HG03039 (cell line): ENCODE measurements around the gene CAMKMT.
"Not testable (repeated sequence)": the region's sequence is repeated elsewhere in the genome, so short reads cannot be mapped to it uniquely, and the experiment has no call there.

Experiments
- ATAC-seq: cut with Tn5 transposase; IDR thresholded peaks from one replicate; pipeline ENCODE4 v1.9.1; 2021; ENCODE audit warnings: mild to moderate bottlenecking, moderate library complexity; ENCODE audit not compliant: unreplicated experiment

CAMKMT gene

DNA sequence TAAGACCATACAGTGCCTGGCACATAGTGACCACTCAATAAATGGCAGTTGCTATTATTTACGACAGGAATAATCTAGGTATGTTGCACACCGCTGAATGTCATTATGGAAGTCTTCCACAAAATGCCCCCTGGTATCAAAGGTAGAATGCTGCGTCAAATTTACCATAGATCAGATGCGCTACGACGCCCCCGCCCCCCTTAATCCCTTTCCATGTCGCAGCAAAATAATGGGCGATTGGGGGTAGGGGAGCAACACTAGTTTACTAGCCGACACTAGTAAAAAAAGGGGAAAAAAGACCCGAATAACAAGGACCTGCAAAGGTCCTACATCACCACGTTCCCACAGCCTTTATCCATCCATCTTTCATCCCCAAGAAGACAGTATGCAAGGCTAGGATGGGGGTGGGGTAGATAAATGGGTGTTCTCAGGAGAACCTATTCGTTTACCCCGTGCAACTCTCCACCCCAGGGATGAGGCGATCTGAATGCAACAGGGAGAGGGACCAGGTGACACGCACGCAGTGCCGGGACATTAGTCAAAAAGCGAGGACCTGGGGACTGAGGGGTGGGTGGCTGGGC lies 908 bp upstream of the CAMKMT start:
- ATAC-seq = peak; percentile 0

DNA sequence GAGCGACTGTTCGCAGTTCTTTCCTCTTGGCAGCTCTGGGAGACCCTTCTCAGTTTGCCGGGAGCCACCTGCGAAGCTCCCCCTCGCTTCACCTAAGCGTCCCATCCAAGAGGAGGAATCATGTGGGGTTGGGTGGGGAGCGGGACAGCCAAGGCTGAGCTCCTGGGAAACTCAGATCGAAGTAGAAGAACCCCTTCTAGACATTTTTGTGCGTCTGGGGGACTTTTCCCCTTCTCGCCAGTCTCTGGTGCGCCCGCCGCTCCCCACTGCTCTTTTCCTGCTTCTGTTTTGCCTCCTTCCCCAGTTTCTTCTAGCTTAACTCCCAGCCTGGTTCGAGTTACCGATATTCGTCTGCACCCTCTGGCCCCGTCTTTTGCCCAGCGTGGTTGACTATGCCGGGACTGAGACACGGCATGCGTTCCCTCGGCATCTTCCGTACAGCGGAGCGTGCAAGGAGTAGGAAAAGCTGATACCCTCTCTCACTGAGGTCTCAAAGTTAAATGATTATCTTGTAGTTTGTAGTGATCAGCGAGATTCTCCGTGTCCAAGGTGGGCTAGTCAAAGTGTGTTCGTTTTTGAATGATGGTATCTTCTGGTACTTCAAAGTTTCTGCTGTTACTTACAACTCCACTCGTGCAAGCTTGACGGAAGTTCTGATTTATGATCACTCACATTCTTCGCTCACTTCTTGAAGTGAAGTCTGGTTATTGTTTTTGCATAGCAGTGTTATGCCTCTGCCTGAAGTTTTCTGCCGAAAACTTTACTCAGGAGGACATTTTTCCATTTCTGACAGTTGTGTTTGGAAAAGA lies 664 bp downstream of the CAMKMT start:
- ATAC-seq = peak; percentile 25

DNA sequence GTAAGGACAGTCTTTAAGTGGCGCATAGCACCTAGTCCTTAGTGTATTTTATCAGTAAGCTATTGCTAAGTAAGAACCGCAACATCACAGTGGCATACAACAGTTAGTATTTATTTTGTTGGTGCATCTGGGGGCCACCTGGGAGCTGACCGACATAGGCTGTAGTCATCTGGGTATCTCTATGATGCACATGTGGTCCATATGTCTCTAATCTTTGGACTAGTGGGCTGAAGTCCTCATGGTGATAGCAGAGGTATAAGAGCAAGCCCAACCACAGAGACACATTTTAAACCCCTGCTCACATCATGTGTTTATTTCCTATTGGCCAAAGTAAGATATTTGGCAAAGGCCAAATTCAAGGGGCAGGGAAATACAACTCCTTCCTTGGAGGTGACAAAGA lies 2.9 kb downstream of the CAMKMT start:
- no peak for ATAC-seq

DNA sequence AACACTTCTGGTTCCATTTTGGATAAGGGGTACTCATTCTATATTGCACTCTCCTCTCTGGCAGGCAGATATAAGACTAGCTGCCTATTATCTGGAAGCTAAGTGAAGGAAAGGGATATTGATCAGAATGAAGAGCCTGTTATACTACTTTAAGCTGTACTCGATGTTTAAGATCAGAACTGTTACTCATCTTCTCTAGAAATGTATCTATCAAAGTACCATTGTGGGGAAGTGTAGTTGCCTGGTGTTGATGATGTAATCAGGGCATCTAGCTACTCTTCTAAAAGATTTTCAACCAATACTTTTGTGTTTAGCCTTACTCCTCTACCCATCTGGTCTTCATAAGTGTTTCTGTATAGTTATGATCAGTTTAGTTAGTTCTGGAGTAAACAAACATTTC lies 5.8 kb downstream of the CAMKMT start:
- no peak for ATAC-seq

DNA sequence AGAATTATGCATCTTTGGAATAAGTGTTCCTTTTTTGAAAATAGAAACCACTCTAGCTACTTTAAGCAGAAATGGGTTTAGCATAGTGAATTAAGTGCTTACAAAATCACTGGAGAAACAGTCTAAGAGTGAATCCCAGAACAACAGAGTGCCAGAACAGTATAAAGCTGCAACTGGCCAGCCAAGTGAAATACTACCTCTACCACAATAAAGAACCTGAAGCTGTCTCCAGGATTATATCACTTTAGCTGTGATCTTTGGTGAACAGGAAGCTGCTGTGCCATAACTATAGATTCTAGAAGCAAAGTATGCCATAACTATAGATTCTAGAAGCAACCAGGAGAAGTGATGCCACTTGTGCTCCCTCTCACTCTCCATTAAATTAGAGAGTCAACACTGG lies 7.6 kb downstream of the CAMKMT start:
- ATAC-seq = no peak

DNA sequence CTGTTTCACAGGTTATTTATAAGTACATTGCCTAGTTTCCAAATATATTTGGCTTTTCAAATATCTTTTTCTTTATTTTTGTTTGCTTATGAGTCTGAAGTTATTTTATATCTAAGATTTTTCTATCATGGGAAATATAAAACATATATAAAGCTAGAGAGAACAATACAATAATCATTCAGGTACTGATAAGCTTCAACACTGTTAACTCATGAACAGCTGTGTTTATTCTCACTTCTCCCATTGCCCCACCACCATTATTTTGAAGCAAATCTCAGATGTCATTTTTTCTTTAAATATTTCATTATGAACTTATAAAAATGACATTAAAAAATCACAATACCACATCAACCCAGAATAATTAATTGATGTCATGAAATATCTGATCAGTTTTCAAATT lies 9.7 kb downstream of the CAMKMT start:
- ATAC-seq = no peak

DNA sequence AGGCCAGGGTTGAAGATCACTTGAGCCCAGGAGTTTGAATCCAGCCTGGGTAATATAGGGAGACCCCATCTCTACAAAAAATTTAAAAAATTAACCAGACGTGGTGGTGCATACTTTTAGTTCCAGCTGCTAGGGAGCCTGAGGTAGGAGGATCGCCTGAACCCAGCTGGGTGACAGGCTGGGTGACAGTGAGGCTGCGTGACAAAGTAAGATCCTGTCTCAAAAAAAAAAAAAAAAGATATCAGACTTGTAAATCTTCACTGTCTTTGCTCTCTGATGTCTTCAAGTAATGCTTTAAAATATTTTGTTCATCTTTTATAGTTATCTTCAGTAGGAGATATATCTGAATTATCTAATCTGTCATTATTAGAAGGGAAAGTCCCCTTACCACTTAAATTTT lies 10.5 kb downstream of the CAMKMT start:
- ATAC-seq = no peak

DNA sequence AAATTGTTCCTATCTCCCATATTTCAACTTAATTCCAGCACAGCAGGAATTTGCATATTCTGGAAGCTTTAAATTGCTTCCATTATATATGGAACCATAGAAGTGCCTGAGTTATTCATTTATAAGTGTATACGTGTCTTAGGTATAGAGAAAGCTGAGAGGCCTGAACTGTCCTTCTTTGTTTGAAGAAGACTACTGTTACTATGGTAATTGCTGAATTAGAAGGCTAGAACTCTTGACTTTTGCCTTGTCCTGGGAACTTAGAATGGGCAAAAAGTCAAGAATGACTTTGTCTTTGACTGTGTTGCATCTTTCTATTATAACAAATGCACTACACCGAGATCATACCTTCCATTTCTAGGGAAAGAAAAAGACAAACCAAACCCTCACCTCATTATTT lies 15.7 kb downstream of the CAMKMT start:
- no peak for ATAC-seq

DNA sequence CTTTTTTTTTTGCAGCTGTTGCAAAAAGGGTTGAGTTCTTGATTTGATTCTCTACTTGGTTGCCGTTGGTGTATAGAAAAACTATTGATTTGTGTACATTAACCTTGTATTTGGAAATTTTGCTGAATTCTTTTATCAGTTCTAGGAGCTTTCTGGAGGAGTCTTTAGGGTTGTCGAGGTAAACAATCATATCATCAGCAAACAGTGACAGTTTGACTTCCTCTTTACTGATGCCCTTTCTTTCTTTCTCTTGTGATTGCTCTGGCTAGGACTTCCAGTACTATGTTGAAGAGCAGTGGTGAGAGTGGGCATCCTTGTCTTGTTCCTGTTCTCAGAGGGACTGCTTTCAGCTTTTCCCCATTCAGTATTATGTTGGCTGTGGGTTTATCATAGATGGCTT lies 23.5 kb downstream of the CAMKMT start:
- not testable (repeated sequence) for ATAC-seq

DNA sequence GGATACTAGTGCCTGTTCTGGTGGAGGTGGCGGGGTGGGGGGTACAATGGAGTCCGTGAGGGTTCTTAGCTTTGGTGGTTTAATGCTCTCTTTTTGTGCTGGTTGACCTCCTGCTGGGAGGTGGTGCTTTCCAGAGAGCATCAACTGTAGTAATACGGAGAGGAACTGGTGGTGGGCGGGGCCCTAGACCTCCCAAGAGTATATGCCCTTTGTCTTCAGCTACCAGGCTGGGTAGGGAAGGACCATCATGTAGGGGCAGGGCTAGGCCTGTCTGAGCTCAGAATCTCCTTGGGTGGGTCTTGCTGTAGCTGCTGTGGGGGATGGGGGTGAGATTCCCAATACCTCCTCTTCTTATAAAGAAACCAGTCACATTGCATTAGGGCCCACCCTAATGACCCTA lies 27.1 kb downstream of the CAMKMT start:
- ATAC-seq = no peak

DNA sequence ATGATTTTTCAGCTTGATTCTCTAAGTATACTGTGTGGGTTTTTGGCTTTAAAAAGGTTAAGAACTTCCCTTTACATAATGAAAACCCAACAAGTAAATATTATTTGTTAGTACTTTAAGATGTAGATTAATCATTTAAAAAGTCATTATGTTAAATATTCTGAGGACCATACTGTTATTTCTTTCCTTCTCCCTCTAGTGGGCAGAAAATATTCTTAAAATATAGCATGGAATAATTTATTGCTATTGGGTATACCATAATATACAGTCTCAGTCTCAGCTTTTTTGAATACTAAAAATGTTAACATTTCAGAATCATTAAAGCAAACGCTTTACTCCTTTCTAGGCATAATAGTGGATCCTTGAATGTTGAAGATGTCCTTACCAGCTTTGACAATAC lies 28.1 kb downstream of the CAMKMT start:
- ATAC-seq = no peak

DNA sequence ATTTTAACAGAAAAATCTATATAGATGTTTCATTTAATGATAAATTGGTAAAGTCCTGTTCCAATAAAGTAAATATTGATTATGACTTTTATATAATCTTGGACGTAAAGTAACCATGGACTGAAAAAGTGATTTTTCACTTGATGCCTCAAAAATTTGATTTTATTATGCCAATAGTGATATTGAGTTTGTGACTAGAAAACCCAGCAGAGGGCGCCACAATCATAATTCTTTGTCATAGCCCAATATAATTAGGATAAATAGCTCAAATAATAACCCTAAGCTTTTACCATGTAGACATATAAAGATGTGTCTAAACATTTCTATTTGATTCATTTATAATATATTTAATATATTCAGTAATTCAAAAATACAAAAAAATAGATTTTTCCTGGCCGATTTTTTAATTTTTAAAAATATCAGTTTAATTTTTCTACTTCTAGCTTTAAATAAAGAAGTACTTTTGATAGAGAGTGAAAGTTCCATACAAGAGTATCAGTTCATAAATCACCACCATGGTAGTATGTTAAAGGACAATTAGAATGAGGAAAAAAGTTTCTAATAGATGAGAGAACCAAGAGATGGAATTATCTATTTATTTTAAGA lies 30.7 kb downstream of the CAMKMT start:
- no peak for ATAC-seq

DNA sequence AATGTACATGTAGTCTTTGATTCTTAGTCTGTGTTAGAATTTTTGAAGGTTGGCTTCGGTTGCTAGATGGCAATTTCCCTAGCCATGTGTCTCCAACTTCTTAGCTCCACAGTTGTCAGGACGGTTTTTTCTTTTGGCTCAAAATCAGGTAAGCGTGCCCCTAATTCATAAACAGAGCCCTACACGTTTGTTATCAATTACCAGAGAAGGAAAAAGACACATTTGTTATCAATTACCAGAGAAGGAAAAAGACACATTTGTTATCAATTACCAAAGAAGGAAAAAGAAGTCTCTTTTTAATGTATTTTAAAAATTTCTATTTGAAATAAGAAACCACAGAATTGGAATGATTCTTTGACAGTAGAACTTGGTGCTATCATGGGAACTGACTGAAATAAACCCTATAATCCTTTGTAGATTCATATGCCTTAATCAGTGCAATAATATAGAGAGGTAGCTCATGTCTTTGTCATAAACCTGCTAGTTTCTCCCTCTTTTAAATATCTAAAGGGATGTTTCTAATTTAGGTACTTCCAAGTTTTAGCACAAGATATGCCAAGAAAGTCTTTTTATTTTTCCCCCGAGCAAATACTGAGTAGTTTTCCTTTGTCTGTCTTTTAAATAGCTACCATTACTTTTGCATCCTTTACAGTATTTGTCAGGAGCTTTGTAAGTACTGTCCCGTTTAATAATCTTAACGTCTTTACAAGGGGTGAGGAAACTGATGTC lies 35.9 kb downstream of the CAMKMT start:
- no peak for ATAC-seq

DNA sequence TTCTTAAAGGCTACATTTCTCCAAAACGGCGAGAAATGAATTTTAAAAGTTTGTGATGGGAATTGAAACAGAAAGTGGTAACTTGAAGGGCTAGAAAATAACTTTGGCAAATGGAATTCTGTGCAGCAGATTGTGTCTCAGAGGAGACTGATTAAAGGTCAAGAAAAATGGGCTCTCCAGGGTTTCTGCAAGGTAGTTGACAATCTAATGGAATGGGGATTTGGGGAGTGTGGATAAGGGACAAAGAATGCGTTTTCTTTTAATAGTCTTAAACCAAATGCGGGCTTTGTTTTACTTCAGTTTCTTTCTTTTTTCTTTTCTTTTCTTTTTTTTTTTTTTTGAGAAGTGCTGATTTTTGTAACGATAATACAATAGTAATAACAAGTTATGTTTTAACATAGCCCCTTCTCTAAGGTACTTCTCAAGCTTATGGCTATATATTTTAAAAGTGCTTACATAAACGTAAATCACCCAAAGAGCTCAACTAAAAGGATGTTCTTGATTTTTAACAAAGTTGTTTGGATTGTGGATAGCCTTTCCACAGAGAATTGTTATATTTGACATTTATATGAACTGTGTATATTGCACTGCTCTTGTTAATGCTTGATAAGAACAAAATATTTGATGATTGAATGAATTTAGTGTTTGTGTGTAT lies 36.6 kb downstream of the CAMKMT start:
- ATAC-seq = no peak

DNA sequence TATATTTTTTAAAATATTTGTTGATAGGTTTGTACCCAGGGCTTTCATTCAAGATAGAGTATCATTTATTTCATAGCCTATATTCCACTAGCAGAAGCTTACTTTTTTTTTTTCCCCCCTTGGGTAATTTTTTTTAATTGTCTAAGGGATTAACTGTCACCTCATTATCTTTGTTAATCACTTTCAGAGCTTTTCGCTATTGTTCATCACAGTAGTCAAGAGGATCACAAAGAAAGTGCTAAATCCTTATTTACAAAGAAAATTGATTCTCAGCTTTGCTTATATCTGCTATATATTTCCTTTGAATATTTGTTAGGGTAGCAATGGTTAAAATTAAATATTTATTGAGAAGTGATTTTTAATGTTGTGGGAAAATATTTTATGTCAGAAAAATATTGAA lies 59.0 kb downstream of the CAMKMT start:
- ATAC-seq = no peak

DNA sequence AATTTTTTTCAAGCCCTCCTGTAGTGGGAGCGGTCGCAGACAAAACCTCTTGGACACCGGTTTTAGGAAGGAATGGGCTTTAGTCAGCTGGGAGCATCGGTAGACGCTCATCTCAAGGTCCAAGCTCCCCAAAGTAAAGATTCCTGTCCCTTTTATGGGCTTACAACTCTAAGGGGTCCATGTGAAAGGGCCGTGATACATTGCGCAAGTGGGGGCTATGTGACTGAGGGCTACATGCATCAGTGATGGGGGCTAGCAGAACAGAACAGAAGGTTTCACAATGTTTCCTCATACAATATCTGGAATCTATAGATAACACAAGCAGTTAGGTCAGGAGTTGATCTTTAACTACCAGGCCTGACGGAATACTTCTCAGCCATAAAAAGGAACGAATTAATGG lies 62.5 kb downstream of the CAMKMT start:
- no peak for ATAC-seq

DNA sequence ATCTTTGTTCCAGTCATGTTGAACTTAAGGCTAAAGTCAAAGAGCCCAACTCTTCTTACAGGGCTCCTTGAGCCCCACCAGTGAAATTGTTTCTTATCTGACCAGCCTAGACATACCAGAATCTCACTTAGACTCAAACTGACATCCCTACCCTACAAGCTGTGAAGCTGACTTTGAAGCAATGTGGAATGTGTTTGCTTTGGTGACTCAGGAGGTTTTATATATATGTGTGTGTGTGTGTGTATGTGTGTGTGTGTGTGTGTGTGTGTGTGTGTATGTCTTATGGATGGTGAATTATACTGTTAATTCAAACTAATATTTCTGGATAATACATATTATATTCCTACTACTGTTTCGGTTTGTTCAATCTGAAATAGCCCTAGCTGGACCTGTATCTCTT lies 67.3 kb downstream of the CAMKMT start:
- no peak for ATAC-seq

DNA sequence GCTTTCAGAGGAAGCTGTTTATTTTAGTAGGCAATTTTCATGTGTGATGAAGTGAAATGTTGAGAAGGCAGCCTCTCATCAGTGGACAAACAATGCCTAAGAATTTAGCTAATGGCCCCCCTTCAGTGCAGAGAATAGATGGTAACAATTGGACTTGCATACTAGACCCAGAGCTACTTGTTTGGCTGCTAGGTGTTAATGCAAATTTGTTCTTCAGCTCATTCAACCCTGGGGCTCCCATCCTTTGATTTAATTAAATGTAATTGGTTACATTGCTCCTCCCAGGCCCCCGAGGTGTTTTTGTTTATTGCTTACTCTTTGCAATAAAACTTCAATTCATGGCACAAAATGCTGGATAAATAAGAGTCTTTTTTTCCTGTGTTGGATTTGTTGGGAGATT lies 68.6 kb downstream of the CAMKMT start:
- ATAC-seq = no peak

DNA sequence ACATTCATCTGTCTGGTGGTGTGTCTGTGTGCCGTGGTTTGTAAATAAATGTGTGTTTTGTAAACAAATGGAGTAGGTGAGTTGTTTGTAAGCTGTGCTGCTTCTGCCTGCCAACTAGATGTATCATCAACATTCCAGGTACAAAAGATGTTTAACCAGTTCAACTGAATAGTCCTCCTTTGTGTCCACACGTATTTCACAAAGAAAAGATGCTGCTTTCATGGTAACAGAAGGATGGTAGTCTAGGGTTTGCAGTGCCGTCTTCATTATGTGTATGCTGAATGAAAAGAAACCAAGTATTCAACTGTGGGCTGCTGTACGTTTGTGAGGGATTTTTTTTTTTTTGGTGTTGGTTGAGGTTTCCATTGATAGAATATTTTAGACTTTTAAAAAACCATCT lies 72.1 kb downstream of the CAMKMT start:
- ATAC-seq = no peak

DNA sequence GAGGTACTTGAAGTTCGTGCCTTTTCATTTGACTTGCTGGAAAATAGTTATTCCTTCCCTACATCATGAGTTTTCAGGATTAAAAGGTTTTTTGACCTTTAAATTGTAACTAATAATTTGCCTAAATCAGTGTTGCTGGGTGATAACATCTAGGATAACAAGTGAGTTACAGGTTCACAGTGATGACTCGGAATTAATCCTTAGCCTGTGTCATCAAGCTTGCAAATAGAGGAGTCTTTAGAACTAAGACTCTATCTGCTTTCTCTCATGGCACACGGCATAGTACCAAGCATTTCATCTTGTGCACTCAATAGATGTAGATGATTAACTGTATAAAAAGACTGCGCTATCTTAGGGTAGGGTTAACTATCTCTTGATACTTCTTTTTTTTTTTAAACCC lies 79.5 kb downstream of the CAMKMT start:
- ATAC-seq = no peak

DNA sequence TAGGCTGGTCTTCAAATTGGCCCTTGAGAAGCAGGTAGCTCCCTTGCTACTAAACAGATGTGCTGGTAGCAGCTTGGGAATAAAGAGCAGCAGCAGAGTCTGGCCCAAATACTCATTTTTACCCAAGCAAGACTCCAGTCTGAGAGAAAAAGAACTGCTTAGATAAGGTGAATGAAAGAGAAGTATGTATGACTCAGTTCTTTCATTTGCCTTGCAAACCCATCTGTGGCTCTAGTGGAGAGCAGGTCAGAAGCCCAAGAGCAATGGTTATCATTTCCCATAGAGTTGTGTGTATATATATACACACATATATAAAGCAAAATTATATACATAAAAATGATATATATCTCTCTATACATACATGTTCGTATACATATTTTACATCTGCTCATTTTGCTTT lies 80.3 kb downstream of the CAMKMT start:
- no peak for ATAC-seq
